ENCODE measurements around the gene ANKAR. TPM values are rescaled to one million over a fixed set of nuclear protein-coding genes. Genes with fewer than 3 reads are reported as not detected.
"Not testable (repeated sequence)": the region's sequence is repeated elsewhere in the genome, so short reads cannot be mapped to it uniquely, and the experiment has no call there.

The ANKAR gene
- total RNA-seq, 1 donor from 2014 or later = 10.3 TPM

GRCh38 chr2:189662669-189663226, 11.7 kb upstream of the ANKAR start:
- Mint-ChIP-seq H3K4me1 (ENCODE audit: low read depth) (peaks cover 11% of the 10 kb centered on the region), H3K36me3 (ENCODE audit: insufficient read depth) (peaks cover 8% of the 10 kb centered on the region), H3K27me3 (no peaks in the 10 kb centered on the region), H3K4me3 (ENCODE audit: low read depth) (no peak overlapping the region), H3K9me3 (ENCODE audit: low read depth) (no peaks in the 10 kb centered on the region), H3K27ac (no peak overlapping the region)
- no peak for TF ChIP-seq CTCF (IDR thresholded peaks at IDR 0.05; ENCODE audit: unreplicated experiment)
- DNase-seq (ENCODE audit: low spot score, unreplicated experiment) = no peak

GRCh38 chr2:189663319-189663718, 11.2 kb upstream of the ANKAR start:
- Mint-ChIP-seq H3K27ac (peak overlapping the region; percentile 69), H3K4me3 (ENCODE audit: low read depth) (peak overlapping the region; percentile 26)
- DNase-seq (ENCODE audit: low spot score, unreplicated experiment); H3K27me3 Mint-ChIP-seq; H3K36me3 Mint-ChIP-seq (ENCODE audit: insufficient read depth); H3K4me1 Mint-ChIP-seq (ENCODE audit: low read depth); H3K9me3 Mint-ChIP-seq (ENCODE audit: low read depth): not testable (repeated sequence)

- Mint-ChIP-seq H3K36me3 (ENCODE audit: insufficient read depth) (peaks cover 17% of the 10 kb centered on the region), H3K27ac (no peak overlapping the region), H3K4me1 (ENCODE audit: low read depth) (peaks cover under 1% of the 10 kb centered on the region), H3K4me3 (ENCODE audit: low read depth) (no peak overlapping the region), H3K27me3 (no peaks in the 10 kb centered on the region), H3K9me3 (ENCODE audit: low read depth) (no peaks in the 10 kb centered on the region)
- DNase-seq (ENCODE audit: low spot score, unreplicated experiment) = no peak
- no peak for TF ChIP-seq CTCF (IDR thresholded peaks at IDR 0.05; ENCODE audit: unreplicated experiment)
Observed at GRCh38 chr2:189669913-189670312, 4.6 kb upstream of the ANKAR start.

GRCh38 chr2:189673661-189674373, 653 bp upstream of the ANKAR start:
- peaks cover 12% of the 10 kb centered on the region for H3K9me3 Mint-ChIP-seq (ENCODE audit: low read depth)
- H3K27me3 Mint-ChIP-seq = no peaks in the 10 kb centered on the region
- TF ChIP-seq CTCF (IDR thresholded peaks at IDR 0.05; ENCODE audit: unreplicated experiment) = no peak
- peaks cover 2% of the 10 kb centered on the region for H3K4me1 Mint-ChIP-seq (ENCODE audit: low read depth)
- peak overlapping the region; percentile 49 for H3K4me3 Mint-ChIP-seq (ENCODE audit: low read depth)
- peaks cover 23% of the 10 kb centered on the region for H3K36me3 Mint-ChIP-seq (ENCODE audit: insufficient read depth)
- DNase-seq (ENCODE audit: low spot score, unreplicated experiment) = no peak
- H3K27ac Mint-ChIP-seq = no peak overlapping the region

- no peaks in the 10 kb centered on the region for H3K27me3 Mint-ChIP-seq
- peaks cover 21% of the 10 kb centered on the region for H3K36me3 Mint-ChIP-seq (ENCODE audit: insufficient read depth)
- no peak overlapping the region for H3K27ac Mint-ChIP-seq
- DNase-seq (ENCODE audit: low spot score, unreplicated experiment) = no peak
- TF ChIP-seq CTCF (IDR thresholded peaks at IDR 0.05; ENCODE audit: unreplicated experiment) = no peak
- H3K4me1 Mint-ChIP-seq (ENCODE audit: low read depth) = peaks cover 2% of the 10 kb centered on the region
- peaks cover 18% of the 10 kb centered on the region for H3K9me3 Mint-ChIP-seq (ENCODE audit: low read depth)
- no peak overlapping the region for H3K4me3 Mint-ChIP-seq (ENCODE audit: low read depth)
Observed at GRCh38 chr2:189676471-189676870, 2.0 kb downstream of the ANKAR start.

GRCh38 chr2:189679226-189679625, 4.8 kb downstream of the ANKAR start:
- Mint-ChIP-seq H3K27ac (no peak overlapping the region), H3K36me3 (ENCODE audit: insufficient read depth) (peaks cover 20% of the 10 kb centered on the region), H3K27me3 (no peaks in the 10 kb centered on the region), H3K4me3 (ENCODE audit: low read depth) (no peak overlapping the region), H3K4me1 (ENCODE audit: low read depth) (peaks cover 2% of the 10 kb centered on the region), H3K9me3 (ENCODE audit: low read depth) (peaks cover 18% of the 10 kb centered on the region)
- no peak for TF ChIP-seq CTCF (IDR thresholded peaks at IDR 0.05; ENCODE audit: unreplicated experiment)
- no peak for DNase-seq (ENCODE audit: low spot score, unreplicated experiment)

Measured in progenitor cell of endocrine pancreas (in vitro differentiated cells).